NCI-H345 treated with DMSO at 0.1 percent for 48 hours (cell line): Measurements from ENCODE around the gene PSKH1.
"Not testable (repeated sequence)": the region's sequence is repeated elsewhere in the genome, so short reads cannot be mapped to it uniquely, and the experiment has no call there.

Experiments used
- DNase-seq: peaks from one replicate; lab custom pipeline; 2025; ENCODE audit not compliant: unreplicated experiment; lab: John Stamatoyannopoulos, UW

PSKH1 gene

DNA sequence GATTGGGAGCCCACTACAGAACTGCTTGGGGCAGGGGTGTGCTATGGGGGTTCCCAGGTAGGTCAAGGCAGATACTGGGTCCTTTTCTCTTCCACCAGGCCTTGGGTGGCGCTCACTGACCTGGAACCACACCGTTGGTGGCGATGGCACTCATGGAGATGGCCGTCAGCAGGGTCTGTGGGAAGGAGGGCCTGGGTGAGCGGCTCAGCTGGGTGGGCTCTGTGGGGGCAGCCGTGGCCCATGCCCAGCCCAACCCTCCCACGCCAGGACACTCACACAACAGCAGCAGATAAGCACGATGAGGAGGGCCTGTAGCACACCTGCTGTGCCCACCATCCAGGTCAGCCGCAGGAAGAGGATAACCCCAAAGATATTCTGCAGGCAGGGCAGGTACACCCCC is 64.6 kb downstream of the PSKH1 start:
- DNase-seq = no peak

GRCh38 chr16:67959536-67960329 is 66.7 kb downstream of the PSKH1 start:
- DNase-seq = no peak

GRCh38 chr16:67961551-67961957 is 68.5 kb downstream of the PSKH1 start:
- peak; percentile 89 for DNase-seq

- no peak for DNase-seq
Observed at GRCh38 chr16:67962135-67962534, 69.1 kb downstream of the PSKH1 start.

GRCh38 chr16:67963292-67963661 is 70.2 kb downstream of the PSKH1 start:
- DNase-seq = no peak

- no peak for DNase-seq
Observed at GRCh38 chr16:67963662-67964321, 70.7 kb downstream of the PSKH1 start.

DNA sequence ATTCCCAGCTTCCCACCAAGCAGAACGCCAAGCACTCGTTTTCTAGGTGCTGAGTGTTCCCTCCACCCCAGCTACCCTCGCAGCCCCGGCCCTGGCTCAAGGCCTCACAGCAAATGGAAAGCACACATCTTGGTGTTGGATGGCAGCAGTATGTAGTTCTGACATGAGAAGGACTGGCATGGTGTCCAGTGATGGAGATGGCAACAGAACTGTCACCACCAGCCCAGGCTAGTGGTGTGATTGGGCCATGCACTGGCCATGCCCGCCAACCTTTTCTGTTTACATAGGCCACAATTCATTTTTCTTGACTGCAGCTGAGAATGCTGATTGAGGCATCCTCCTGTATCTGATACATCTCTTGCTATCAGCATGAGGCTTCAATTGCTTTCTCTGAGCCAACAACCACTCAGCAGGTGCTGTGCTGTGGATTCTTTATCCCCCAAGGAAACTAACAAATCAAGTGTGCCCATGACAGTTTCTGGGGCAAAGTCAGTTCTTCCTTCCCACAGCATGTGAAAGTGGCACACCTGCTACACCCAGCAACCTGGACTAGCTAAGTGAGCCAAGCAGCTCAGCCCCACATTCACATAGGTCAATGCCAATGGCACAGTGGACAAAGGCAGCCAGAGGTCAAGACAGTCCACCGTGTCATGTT is 71.5 kb downstream of the PSKH1 start:
- no peak for DNase-seq

- no peak for DNase-seq
Observed at GRCh38 chr16:67965668-67966548, 72.9 kb downstream of the PSKH1 start.

- no peak for DNase-seq
Observed at GRCh38 chr16:67966549-67967182, 73.6 kb downstream of the PSKH1 start.

DNA sequence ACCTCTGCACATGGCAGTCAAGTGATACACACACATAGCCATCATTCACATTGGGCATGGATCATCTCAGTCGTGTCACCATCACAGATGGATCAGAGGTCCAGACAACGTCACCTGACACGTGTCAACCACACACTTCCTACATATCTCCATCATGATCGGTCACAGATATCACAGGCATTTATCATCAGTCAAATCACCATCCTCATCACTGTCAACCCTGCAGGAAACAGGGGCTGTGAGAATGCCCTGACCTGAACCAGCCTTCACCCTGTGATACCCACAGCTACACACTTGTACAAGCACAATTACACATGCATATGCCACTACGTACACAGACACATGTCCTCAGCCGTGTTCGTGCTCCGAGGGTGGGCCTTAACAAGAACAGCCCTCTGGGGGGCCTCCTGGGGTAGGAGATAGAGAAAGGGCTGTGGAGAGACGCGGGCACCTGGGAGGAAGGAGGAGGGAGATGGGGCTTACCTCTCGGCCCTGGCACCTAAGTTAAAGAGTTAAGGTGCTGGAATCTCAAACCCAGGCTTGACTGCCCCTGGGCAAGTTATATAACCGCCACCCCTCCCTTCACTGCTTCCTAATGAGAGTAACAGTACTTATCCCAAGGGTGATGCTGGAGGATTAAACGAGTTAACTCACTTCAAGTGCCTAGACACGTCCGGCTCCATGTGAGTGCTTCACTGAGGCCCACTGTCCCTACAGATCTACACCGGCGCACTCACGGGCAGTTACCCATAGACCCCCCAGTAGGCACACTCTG is 74.3 kb downstream of the PSKH1 start:
- no peak for DNase-seq

DNA sequence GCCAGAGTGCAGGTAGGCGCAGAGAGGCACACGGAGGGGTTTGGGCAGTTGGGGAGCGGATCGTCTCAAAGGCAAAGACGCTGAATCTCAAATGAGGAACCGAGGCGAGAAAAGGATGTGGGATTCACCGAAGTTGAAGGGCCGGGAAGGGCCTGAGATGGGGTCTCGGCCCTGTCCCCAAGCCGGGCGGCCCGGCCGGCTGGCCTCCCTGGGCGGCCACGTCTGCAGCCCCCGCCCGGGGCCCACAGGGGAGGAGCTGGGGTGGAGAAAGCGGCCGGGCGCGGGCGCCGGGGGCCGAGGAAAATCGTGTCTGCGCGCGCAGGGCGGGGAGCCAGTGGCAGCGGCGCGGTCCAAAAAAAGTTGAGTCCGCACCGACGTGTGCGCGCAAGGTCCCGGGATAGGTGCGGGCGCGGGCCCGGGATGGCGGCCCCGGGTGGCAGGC is 74.9 kb downstream of the PSKH1 start:
- DNase-seq = no peak

DNA sequence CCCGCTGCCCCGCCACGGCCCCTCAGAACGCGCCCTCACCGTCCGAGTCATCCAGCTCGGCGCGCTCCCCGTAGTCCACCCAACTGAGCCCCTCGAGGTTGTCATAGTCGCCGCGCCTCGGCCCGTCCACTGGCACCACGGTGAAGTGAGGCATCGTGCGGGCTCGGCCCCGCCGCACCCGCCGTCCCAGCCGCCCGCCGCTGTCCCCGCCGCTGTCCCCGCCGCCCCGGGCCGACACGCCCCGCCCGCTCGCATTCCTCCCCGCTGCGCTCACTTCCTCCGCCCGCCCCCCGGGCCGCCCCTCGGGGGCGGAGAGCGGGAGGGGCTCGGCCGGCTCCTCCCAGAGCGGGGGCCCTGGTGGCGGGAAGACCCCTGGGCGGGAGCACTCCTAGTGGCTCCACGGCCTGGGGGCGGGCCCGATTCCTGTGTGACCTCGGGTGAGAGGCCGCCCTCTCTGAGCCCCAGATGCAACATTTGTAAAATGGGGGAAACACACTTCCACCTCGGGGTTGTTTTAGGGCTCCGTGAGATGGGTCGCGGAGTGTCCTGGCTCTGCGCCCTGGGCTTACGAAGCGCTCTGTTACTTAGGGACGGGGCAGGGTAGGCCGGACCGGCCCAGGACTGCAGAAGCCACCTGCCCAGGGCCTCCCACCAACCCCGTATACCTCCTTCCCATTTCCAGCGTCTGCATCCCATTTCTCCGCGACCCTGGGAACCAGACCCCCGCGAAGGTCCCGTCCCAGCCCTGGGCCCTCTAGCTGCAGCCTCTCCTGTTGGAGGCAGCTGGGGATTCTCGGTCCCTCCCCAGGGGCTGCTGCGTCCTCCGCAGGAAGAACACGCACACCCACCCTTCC is 75.6 kb downstream of the PSKH1 start, which contains the start of gene SLC12A4:
Gene SLC12A4 (minus strand): TSS at position 238 of the 854 bp plus-strand sequence. CDS start 84 bp downstream, at position 154.
- DNase-seq = no peak

GRCh38 chr16:67969254-67970039 is 76.4 kb downstream of the PSKH1 start:
- no peak for DNase-seq

DNA sequence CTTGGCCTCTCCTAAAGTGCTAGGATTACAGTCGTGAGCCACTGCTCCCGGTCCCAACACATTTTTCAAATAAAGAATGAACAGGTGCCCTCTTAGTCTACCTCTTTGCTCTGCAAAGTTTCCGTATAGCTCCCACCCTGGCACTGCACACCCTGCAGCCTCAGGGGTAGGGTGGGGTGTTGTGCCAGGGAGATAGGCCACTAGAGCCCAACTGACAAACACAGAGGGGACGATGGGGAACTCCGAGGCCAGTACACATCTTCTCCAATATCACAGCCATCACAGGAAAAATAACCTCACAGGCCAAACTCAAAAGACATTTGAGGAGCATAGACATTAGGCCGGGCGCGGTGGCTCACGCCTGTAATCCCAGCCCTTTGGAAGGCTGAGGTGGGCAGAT is 78.1 kb downstream of the PSKH1 start:
- DNase-seq = no peak

GRCh38 chr16:67972285-67972684 is 79.2 kb downstream of the PSKH1 start:
- not testable (repeated sequence) for DNase-seq

DNA sequence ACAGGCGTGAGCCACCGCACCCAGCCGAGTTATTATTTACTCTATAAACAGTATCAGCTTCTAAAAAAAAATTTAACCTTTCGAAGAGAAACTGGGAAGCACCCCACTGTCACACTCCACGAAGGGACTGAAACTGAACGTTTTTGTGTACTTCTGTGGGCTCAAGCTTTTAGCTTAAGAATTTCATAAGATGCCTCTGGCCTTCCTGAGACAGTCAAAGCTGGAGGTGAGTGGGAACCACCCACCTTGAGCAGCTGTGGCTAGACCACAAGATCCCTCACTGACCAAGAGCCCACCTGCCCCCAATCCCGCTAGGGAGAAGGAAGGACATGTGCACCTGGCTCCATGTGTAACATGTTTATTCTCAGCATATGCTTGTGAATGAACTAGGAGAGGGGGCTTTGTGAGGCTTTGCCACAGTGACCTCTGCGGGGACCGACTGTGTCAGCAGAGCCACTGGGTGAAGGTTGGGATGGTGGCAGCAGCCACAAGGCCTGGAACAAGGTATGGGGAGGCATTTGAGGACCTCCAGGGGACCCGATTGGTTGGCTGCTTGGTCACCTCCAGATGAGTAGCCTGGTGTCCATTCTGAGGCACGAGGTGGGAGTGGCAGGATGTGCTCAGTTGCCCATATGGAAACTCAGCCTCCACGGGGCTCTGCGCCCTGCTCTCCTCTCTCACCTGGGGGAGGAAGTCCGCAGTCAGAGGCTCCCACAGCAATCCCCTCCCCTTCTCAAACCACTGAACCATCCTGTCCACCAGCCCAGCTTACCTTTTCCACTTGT is 82.5 kb downstream of the PSKH1 start:
- no peak for DNase-seq

DNA sequence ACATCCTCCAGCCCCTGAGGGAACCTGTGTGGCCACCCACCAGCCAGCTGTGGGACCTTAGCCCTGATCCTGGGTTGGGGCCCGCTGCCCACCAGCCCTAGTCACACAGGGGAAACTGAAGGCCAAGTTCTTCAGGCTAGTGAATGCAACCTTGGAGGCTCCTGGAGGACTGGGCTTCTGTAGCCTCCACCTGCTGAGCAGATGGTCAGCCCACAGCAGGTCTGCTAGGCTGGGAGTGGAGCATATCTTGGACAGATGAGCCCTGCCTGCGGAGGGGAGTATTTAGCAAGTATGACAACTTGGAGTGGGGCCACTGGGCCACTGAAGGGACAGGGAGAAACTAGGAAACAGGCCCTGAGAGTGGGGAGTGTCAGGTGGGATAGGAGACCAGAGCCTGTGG is 83.2 kb downstream of the PSKH1 start:
- DNase-seq = no peak
